Activated T-helper 9 cell treated with anti-CD3 and anti-CD28 coated beads, Interleukin-2, amount 50 U/mL, for 16 hours (primary cell): ENCODE data around the gene FGFRL1.
"Not testable (repeated sequence)": the region's sequence is repeated elsewhere in the genome, so short reads cannot be mapped to it uniquely, and the experiment has no call there.

Experiments used
- DNase-seq: peaks from one replicate; pipeline ENCODE4 v3.0.0-alpha.2; 2020; ENCODE audit warnings: low read depth

FGFRL1 gene

DNA sequence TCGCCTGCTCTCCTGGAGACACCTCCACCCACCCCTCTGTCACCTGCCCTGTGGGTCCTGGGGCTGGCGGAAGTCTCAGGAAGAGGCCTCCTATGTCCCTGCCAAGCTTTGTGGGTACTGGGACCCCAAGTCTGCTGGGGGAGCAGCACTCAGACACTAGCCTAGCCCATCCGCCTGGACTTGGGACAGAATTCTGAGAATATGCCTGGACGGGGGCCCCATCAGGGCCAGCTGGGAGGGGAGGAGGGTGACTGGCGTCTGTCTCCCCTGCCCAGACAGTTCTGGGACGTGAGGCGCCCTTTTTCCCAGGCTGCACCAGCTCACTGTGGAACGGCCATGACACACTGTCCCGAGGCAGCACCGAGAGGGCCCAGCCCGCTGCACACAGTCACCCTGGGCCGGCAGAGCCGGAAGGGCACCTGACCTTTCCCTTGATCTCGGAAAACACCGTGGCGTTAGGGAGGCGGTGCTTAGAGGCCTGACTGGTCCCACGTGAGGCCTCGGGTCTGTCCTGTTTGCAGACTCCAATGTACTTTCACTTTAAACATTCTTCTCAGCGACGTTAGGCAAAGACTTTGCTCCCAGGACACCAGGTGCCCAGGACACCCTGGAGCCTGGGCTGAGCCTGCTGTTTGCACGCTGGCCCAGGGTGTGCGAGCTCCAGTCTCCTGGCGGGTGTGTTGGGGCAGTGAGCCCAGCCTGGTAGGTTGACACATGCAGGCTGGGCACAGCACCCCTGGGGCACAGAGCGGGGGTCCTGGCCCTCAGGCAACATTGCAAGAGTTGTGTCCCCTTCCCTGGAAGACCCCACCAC, 18.9 kb upstream of the FGFRL1 start:
- DNase-seq, result no peak

DNA sequence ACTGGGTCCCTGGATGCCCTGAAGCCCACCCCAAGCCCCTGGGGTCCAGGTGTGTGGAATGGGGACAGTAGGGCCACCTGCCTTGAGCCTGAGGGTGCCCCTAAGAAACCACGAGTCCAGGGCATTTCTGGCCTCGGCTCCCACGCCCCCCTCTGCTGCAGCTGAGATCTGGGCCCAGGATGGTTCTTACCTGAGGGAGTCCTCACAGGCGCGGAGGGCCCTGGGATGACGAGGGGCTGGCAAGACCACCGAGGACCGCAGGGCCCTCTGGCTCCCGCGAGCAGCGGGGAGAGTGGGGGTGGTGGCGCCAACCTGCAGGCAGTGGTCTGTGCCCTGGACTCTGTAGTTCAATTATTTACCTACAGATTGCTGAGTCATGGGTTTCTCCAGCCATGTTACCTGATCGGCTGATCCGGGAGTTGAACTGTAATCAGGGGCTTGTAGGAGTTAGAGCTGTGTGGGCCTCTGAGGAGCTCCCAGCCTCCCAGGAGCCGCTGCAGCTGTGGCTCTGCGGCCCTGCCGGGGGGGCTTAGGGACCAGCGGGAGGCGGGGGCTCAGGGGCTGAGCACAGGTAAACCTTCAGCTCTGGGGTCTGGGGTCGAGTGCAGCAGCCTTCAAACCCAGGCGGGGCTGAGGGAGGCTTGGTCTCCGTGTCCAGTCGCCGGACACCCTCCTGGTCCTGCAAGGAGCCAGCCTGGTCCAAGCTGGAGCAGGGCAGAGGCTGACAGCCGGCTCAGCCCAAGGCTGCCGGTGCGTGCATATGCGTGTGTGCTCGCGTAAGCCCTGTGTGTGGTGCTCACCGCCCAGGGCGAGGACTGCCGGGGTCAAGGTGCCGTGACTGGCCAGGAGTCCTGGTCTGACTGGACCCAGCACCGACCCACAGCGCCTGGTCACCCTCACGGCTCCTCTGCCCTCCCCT, 18.1 kb upstream of the FGFRL1 start, which contains the start of gene SLC26A1:
SLC26A1 (minus strand) TSS at position 294 of the 919 bp plus-strand sequence. CDS start 1,701 bp downstream, outside the sequence.
- no peak for DNase-seq

DNA sequence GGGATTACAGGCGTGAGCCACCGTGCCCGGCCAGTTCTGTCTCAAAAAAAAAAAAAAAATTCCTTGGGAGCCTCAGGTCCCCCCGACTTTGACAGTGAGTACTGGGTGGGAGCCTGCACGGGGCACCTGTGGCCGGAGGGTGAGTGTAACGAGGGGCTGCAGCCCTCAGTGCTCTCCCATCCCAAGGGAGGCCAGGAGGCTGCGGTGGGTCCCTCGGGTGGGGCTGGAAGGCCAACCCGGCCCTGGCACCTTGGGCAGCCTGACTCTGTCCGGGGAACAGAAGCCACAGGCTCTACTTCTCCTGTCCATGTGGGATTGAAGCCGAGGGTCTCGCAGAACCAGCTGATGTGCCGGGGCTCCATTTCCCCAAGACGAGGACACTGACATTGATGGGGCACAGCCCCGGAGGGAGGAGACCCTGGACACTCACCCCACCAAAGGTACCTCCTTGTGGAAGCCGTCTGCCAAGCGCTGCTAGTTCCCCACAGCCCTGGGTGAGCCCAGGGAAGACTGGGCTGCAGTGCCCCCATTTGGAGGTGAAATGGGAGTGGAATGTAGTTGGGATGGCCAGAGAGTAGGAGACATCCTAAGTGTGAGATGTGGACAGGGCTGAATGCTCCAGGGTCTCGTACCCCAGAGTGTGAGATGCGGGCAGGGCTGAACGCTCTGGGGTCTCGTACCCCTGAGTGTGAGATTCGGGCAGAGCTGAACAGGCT, 16.0 kb upstream of the FGFRL1 start:
- no peak for DNase-seq

DNA sequence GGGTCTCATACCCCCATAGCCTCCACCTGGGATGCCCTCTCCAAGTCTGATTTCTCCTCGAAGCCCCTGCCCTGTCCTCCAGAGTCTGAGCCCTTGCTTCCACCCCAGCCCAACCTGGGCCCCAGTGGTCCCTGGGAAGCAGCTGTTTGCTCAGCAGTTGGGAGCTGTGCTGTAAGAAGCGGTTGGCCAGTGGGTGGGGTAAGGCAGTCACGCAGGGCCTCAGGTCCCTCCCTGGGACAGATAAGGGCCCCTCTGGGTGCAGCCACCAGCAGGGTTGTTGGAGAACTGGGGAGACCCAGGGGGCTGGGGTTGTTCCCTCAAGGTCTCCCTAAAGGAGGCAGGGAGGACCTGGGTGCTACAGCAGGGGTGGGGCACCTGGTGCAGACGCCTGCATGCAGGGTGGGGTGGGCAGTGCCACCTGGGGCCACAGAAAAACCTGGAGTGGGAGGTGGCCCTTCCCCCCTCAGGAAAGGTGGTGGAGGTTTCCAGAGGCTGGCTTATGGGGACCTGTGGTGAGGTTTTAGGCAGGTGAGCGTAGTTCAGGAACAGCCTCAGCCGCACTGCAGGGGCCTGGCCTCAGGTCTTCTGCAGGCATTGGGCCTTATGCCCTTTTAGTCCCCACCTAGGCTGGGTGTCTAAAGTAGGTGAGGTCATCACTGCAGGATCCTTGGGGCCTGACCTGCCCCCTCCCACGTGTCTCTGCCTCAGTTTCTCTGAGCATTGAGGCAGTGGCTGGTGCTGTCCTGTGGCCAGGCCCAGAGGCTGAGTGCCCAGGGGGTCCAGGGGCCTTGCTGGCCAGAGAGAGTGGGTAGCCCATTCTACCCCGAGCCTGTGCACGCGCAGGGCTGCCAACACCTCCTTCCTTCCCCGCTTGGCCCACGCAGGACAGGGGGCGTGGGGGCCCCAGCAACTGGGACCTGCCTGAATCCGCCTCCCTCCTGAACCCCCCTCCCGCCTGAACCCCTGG, 15.1 kb upstream of the FGFRL1 start:
- no peak for DNase-seq

DNA sequence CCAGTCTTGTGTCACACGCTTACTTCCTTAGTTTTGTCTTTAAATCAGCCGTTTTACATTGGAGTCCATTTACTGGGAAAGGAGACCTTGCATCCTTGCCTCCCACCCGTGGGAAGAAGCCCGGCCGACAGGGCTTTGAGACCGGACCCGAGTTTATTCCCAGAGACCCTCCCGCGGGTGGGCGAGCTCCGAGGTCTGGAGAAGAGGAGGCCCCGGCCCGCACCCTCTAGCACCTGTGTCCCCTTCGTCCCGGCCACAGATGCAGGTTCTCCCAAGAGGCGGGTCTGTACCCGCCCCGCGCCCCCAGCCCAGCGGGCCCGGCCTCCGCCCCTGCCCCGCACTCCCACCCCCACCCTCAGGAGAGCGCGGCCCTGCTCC, 14.4 kb upstream of the FGFRL1 start:
- DNase-seq, result no peak

DNA sequence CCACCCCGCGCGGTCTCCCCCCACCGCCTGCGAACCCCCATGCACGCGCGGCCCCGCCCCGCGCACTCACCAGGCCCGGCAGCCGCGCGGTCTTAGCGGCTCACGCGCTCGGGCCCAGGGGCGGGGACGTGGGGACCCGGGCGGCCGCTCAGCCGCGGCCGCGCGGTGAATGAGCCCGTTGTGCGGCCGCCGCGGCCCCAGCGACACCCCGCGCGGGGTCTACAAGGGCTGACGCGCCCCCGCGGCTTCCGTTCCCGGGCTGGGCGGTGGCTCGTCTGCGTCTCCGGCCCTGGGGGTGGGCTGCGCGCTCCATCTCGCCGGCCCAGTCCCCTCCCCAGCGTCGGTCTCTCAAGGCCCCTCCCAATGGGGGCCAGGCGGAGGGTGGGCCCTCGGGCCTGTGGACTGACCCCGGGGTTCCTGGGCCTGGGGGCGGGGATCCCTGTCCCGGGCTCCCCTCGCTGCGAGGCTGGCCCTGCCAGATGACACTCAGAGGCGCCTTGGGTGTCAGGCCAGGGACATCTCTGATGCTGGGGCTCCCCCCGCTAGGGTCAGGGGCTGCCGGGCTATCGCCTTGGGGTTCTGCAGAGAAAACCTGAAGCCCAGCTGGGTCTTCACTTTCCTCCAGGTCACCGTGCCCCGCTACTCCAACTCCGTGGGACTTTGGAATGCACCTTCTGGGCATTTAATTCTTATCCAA, 13.9 kb upstream of the FGFRL1 start:
- no peak for DNase-seq

DNA sequence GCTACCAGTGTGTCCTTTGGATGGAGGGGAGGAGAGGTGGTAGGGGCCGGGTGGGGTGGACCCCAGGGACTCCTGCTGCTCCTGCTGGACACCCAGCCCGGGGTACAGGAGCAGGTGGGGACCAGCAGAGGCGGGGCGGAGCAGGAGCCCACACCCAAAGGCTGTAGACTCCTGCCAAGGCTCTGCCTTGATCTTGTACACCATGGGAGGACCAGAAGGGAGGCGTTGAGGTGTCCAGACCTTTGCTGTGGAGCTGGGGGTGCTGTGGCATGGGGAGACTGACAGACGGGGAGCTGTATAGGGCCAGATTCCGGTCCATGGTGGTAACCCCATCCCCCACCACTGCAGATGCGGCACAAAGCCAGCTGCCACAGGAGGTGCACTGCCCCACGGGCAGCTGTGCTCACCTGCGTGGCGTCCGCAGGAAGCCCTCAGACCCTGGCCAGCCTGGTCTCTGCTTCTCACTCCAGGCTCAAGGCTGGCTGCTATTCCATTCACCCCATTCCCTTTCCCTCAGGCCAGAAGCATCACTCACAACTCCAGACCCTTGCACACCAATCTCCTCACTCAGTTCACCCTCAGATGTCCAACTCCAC, 13.2 kb upstream of the FGFRL1 start:
- DNase-seq, result no peak

DNA sequence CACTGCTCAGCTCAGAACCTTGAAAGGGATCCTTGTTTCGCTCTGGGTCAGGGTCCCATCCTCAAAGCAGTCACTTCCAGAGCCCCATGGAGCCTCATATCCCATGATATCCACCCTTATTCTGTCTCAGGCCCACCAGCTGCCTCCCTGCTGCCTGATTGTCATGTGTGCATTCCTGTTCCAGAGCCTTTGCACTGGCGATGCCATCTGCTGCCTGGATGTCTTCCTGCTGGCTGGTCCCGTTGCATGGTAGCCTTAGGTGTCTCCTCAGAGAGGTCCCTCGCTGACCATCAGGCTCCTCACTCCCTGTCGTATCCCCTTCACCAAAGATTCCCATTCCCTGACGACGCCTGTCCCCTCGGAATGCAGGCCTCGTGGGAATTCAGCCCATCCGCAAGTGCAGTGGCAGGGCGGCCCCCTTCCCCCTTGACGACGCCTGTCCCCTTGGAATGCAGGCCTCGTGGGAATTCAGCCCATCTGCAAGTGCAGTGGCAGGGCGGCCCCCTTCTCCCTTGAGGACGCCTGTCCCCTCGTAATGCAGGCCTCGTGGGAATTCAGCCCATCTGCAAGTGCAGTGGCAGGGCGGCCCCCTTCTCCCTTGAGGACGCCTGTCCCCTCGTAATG, 12.1 kb upstream of the FGFRL1 start:
- DNase-seq, result not testable (repeated sequence)

DNA sequence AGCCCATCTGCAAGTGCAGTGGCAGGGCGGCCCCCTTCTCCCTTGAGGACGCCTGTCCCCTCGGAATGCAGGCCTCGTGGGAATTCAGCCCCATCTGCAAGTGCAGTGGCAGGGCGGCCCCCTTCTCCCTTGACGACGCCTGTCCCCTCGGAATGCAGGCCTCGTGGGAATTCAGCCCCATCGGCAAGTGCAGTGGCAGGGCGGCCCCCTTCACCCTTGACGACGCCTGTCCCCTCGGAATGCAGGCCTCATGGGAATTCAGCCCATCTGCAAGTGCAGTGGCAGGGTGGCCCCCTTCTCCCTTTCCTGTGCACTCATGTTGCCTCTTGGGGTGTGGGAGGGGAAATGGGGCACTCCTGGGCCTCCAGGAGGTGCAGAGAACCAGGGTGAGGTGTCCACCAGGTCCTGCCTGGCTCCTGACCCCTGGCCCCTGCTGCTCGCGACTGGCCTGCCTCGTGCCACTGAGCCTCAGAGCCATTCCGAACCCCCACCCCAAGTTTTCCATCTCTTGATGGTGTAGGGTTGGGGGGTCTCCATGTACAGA, 11.5 kb upstream of the FGFRL1 start:
- no peak for DNase-seq

DNA sequence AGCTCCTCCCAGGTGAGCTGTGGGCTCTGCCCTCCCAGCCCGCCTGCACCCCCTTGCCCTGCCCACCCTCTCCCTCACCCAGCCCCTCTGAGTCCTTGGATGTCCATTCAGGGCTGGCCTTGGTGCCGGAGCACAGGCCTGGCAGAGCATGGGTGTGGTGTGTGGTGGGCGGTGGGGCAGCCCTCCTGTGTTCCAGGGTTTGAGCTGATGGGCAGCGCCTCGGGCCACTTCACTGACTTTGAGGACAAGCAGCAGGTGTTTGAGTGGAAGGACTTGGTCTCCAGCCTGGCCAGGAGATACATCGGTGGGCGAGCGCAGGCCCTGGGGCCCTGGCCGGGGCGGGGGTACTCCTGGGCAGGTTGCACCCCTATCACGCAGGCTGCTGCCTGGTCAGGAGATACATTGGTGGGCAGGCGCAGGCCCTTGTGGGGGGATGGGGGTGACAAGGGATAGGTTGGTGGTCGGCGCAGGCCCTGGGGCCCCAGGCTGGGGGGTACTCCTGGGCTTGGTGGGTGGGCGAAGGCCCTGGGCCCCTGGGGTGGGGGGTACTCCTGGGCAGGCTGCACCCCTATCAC, 10.7 kb upstream of the FGFRL1 start:
- DNase-seq, result no peak

DNA sequence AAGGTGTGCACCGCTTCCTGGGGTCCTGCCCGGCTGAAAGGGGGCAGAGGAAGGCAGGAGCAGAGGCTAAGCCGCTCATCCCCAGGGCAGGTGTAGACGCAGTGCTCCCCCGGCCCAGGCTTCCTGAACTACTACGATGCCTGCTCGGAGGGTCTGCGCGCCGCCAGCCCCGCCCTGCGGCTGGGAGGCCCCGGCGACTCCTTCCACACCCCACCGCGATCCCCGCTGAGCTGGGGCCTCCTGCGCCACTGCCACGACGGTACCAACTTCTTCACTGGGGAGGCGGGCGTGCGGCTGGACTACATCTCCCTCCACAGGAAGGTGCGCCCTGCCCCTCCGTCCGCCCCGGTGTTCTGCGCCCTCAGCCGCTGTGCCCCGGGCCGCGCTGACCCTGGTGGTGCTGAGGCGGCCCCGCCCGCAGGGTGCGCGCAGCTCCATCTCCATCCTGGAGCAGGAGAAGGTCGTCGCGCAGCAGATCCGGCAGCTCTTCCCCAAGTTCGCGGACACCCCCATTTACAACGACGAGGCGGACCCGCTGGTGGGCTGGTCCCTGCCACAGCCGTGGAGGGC, 9.8 kb upstream of the FGFRL1 start:
- DNase-seq, result no peak

DNA sequence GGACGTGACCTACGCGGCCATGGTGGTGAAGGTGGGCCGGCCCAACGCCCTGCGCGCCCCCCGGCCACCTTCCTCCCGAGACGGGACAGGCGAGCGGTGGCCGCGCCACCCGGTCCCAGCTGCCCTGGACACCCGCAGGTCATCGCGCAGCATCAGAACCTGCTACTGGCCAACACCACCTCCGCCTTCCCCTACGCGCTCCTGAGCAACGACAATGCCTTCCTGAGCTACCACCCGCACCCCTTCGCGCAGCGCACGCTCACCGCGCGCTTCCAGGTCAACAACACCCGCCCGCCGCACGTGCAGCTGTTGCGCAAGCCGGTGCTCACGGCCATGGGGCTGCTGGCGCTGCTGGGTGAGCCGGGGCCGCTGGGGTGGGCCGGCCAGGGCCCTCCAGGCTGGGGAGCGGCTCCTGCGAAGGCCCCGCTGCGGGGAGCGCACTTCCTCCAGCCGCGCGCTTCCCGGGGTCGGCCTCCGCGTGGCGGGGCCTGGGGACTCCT, 9.2 kb upstream of the FGFRL1 start:
- no peak for DNase-seq

DNA sequence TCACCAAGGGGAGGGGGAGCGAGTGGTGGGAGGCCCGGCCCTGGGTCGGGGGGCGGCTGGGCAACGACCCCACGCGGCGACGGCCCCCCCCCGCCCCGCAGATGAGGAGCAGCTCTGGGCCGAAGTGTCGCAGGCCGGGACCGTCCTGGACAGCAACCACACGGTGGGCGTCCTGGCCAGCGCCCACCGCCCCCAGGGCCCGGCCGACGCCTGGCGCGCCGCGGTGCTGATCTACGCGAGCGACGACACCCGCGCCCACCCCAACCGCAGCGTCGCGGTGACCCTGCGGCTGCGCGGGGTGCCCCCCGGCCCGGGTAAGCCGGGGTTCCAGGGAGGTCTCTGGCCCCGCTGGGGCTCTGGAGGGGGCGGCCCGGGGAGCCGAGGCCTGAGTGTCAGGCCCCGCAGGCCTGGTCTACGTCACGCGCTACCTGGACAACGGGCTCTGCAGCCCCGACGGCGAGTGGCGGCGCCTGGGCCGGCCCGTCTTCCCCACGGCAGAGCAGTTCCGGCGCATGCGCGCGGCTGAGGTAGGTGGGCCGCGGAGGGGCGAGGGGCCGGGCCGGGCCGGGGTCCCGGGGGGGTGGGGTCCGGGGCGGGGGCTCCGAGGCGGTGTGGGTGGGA, 8.7 kb upstream of the FGFRL1 start:
- no peak for DNase-seq

DNA sequence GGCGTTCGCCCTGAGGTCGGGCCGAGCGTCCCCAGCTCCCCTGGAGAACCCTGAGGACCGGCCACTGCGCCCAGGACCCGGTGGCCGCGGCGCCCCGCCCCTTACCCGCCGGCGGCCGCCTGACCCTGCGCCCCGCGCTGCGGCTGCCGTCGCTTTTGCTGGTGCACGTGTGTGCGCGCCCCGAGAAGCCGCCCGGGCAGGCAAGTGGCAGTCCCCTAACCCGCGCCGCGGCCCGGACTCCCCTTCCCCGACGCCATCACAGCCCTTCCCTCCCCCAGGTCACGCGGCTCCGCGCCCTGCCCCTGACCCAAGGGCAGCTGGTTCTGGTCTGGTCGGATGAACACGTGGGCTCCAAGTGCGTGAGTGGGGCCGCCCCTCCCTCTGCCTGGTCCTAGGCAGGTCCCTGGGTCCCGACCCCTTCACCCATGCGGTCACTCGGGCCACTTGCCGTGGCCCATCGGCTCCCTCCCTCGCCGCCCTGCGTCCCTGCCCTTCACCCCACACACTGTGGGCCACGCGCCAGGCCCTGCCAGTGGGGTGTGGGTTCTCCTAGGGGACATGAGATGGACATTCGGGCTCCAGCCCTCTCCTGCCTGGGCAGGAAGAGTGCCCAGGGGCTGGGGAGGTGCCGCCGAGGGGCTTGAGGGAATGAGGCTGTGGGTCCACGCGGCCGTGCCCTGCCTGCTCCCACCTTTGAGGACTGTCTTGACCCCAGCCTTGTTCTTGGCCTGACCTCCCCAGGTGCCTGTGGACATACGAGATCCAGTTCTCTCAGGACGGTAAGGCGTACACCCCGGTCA, 8.0 kb upstream of the FGFRL1 start:
- DNase-seq, result no peak

DNA sequence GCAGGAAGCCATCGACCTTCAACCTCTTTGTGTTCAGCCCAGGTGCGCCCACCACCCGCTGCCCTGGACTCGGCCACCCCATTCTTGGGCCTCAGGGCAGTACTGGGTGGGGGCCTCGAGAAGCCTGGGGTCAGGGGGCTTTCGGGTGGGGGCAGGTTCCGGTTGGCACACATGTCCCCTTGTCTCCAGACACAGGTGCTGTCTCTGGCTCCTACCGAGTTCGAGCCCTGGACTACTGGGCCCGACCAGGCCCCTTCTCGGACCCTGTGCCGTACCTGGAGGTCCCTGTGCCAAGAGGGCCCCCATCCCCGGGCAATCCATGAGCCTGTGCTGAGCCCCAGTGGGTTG, 7.4 kb upstream of the FGFRL1 start:
- DNase-seq, result no peak

DNA sequence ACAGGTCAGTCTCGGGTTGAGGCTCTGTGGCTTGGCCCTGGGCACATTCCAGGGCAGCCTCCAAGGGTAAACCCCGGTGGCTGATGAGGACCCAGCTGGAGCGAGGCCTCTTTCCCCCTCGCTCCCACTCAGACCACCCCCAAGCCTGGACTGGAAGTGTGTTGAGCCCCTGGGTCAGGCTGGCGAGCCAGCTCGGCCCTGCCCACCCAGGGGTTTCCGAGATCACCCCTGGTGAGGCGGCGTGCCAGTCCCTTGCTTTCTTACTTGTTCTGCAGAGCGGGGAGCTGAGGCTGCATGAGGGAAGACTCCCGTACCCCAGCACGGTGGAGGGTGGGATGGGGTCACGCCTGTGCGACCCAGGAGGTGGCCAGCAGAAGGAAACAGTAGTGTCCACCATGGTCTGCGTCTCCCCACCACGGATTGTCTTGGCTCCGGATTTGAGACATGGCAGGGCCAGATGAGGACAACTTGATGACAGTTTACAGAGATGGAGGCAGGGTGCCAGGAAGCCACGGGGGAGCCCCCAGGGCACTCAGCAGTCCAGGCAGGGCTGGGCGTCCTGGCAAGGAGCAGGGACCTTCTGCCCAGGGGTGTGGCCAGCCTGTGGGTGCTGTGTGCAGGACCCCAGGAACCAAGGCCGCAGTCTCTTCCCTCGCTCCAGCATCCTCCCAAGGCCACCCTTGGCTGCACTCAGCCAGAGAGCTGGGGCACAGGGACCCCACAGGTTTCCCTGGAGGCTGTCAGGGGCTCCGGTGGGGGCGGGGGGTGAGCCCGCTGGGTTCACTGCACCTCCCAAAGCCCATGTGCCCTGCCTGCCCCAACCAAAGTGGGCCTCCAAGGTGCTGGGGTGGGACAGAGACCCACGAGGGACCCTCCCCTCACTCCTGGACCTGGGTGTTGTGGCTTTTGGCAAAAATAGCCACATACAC, 6.6 kb upstream of the FGFRL1 start:
- DNase-seq, result no peak
